Prostate gland (tissue), 2 donors: ENCODE measurements around the gene SEC16B.

ENCODE experiments used
- CTCF ChIP-seq, 4 experiments: fragments of 200-600 bp in 2 of 4; fragments of 450-650 bp in 2 of 4; sonication (generic) in 2 of 4; IDR thresholded peaks; 1 replicate in 3 of 4; 2 replicates in 1 of 4; pipeline ENCODE4 v1.5.1; 2016 to 2019; ENCODE audit warnings: antibody characterized with exemption in 4 of 4, mild to moderate bottlenecking in 2 of 4, moderate library complexity in 2 of 4
- POLR2A ChIP-seq: fragments of 450-650 bp; IDR thresholded peaks from one replicate; pipeline ENCODE4 v1.6.1; 2016; ENCODE audit warnings: antibody characterized with exemption, mild to moderate bottlenecking
- POLR2AphosphoS5 ChIP-seq: sonication (generic); formaldehyde crosslinking; IDR thresholded peaks from one replicate; pipeline ENCODE4 v1.6.1; 2017; ENCODE audit warnings: antibody characterized with exemption

GRCh38 chr1:177914603-177915002, 55.3 kb downstream of the SEC16B start:
- no peak for TF ChIP-seq POLR2A
- TF ChIP-seq CTCF (IDR thresholded peaks at IDR 0.05): no peak
- TF ChIP-seq POLR2AphosphoS5: no peak
